Thyroid gland (tissue), 4 donors: ENCODE results near the gene LRBA.

Source experiments
- CTCF ChIP-seq, 6 experiments: fragments of 200-600 bp in 3 of 6; fragments of 450-650 bp in 3 of 6; sonication (generic) in 3 of 6; IDR thresholded peaks; one replicate each; pipeline ENCODE4 v1.5.1; 2016 to 2019; ENCODE audit warnings: antibody characterized with exemption in 6 of 6, mild to moderate bottlenecking in 2 of 6, inconsistent platforms in 1 of 6, moderate library complexity in 1 of 6
- POLR2A ChIP-seq, 2 donors: fragments of 450-650 bp; IDR thresholded peaks; one replicate each; pipeline ENCODE4 v1.6.1; 2017; ENCODE audit warnings: antibody characterized with exemption in 2 of 2, mild to moderate bottlenecking in 2 of 2, moderate library complexity in 1 of 2

GRCh38 chr4:150585611-150586010 is 429.5 kb downstream of the LRBA start:
- TF ChIP-seq CTCF (IDR thresholded peaks at IDR 0.05) (no peak), POLR2A (IDR thresholded peaks at IDR 0.05) (no peak)
